ENCODE data around the gene KLHL22.

KLHL22 gene

DNA sequence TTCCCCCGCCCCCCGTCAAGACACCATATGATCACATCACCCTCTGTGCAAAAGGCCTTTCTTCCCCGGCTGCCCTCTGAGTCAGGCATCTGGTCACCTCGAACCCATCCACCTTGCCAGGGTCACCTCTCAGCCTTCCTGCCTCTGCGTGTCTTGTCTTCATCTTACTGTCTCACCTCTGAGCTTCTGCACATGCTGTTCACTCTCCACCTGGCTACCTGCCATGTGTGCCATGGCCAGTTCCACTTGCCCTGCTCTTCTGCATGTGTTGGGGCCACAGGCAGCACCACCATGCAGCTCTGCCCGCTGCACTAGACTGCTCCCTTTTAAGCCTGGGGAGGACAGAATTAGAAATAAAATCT, 91.8 kb downstream of the KLHL22 start:
- TF ChIP-seq, protein P1, sequence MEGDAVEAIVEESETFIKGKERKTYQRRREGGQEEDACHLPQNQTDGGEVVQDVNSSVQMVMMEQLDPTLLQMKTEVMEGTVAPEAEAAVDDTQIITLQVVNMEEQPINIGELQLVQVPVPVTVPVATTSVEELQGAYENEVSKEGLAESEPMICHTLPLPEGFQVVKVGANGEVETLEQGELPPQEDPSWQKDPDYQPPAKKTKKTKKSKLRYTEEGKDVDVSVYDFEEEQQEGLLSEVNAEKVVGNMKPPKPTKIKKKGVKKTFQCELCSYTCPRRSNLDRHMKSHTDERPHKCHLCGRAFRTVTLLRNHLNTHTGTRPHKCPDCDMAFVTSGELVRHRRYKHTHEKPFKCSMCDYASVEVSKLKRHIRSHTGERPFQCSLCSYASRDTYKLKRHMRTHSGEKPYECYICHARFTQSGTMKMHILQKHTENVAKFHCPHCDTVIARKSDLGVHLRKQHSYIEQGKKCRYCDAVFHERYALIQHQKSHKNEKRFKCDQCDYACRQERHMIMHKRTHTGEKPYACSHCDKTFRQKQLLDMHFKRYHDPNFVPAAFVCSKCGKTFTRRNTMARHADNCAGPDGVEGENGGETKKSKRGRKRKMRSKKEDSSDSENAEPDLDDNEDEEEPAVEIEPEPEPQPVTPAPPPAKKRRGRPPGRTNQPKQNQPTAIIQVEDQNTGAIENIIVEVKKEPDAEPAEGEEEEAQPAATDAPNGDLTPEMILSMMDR (conservative IDR thresholded peaks at IDR 0.05; ENCODE audit: low read length): no peak
- no peak for DNase-seq (ENCODE audit: low read depth)
- no peak overlapping the region for H3K4me3 ChIP-seq (ENCODE audit: low read length)

DNA sequence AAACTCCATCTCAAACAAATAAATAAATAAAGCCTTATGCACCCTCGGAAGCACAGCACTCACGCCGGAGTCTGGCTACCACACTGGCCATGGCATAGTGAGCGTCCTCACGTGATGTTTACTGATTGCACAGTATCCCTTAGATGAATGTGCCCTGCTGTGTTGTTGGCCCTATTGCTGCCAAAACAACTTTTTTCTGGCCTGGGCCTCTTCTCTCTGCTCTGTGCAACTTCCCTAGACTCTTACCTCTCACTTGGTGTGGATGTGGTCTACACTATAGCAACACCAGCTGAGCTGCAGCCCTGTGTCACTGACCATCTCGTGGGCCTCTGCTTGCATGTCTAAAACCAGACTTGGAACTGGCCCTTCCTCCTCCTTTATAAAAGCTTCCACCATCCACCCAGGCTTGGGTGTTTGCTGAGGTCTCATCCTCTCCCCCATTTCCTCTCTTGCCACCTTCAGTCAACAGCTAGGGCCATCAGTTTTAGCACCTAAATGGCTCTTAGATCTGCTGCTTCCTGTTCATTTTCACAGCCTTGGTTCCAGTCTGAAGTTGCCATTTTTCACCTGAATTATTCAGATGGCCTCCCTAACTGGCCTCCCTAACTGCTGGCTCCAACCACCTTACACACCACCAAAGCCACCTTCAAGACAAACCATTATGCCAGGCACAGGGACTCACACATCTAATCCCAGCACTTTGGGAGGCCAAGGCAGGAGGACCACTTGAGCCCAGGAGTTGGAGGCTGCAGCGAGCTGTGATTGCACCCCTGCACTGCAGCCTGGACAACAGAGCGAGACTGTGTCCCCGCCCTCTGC, 92.4 kb downstream of the KLHL22 start:
- TF ChIP-seq, protein P1 (conservative IDR thresholded peaks at IDR 0.05; ENCODE audit: low read length): no peak
- no peak for DNase-seq (ENCODE audit: low read depth)
- no peak overlapping the region for H3K4me3 ChIP-seq (ENCODE audit: low read length)

DNA sequence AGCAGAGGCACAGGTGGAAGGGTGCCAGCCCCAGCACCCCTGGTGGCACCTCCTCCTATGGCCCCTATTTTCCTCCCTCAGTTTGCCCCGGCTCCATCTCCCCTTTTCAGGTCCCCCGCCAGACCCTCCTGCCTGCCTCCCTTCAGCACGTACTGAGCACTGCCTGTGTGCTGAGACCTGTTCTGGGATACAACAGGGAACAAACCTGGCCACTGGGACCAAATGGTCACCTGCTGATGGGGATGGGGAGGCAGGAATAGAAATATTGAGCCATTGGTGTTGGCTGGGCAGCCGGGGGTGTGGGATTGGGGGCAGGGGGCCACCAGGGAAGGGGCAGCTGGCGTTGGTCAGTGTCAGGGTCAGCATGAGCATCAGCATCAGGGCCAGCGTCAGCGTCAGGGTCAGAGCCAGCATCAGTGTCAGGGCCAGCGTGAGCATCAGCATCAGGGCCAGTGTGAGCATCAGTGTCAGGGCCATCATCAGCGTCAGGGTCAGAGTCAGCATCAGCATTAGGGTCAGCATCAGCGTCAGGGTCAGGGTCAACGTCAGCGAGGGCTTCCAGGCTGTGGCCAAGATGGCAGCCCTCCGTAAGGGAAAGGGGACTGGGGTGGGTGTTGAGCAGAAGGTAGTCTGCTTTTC, 94.1 kb downstream of the KLHL22 start:
- H3K4me3 ChIP-seq (ENCODE audit: low read length): no peak overlapping the region
- TF ChIP-seq, protein P1 (conservative IDR thresholded peaks at IDR 0.05; ENCODE audit: low read length): no peak
- no peak for DNase-seq (ENCODE audit: low read depth)

DNA sequence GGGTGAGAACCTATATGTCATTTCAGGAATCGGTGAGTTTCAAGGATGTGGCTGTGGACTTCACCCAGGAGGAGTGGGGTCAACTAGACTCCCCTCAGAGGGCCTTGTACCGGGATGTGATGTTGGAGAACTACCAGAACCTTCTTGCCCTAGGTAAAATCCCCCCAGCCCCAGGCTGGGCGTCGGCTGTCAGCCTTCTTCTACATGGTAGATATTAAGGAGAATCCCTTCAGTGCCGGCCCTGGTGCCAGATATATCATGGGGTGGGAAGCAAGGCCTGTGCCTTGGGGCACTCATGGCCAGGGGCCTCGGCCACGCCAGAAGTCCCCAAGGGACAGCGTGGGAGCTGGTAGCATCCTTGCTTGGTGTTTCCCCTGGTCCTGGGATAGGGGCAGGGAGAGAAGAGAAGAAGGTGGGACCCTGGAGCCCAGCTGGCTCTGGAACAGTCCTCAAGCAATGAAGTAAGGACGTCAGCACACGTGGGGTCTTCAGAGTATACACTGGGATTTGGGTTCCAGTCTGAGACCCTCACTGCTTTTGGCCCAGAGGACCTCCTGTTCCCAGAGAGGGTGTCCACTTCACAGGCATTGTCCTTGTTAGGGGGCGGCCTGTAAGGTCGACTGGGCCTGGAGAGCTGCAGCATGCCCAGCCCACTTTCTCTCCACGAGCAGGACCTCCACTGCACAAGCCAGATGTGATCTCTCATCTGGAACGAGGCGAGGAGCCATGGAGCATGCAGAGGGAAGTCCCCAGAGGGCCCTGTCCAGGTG, 94.8 kb downstream of the KLHL22 start:
- H3K4me3 ChIP-seq (ENCODE audit: low read length): no peak overlapping the region
- TF ChIP-seq, protein P1 (conservative IDR thresholded peaks at IDR 0.05; ENCODE audit: low read length): no peak
- DNase-seq (ENCODE audit: low read depth): no peak

DNA sequence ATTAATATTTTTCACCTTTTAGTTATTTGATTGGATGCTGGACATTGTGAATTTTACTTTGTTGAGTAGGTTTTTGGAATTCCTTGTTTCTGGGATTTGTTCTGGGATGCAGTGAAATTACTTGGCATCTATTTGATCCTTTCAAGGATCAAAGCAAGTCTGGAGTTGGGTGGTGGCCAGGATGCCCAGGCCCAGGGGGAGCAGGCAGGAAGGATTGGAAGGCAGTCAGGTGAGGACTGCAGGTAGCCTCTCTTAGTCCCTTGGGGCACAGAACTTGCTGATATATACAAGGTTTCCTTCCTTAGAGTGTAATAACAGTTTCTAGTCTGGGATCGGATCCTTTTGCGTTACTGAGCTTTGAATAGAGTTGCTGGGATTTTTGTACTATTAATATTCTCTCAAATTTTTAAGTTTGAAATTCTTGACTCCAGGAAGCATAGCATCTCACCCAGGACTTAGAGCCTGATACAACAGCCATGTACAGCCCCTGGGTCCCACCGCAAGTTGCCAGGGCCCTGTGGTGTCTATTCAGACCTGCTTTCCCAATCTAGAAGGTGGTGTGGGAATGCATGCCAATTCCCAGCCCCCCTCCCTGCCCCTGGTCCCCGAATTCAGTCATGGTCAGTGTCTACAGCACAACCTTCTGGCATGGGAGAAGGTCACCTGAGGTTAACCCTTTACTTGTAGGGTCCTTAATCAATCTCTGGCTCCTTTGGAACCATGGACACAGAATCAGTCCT, 95.6 kb downstream of the KLHL22 start:
- TF ChIP-seq, protein P1 (conservative IDR thresholded peaks at IDR 0.05; ENCODE audit: low read length): no peak
- no peak for DNase-seq (ENCODE audit: low read depth)
- no peak overlapping the region for H3K4me3 ChIP-seq (ENCODE audit: low read length)

DNA sequence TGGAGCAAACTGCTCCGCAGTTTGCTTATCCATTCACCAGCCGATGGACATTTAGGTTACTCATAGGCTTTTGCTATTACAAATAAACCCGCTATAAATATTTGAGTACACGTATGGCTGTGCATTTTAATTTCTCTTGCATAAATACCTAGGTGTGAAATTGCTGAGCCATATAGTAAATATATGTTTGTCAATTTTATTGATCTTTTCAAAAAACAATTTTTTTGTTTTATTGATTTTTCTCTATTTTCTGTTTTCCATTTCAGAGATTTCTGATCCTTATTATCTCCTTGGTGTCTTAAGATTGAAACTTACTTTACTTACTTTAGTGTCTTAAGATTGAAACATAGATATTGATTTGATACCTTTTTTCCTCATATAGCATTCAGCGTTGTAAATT, 97.2 kb downstream of the KLHL22 start:
- DNase-seq (ENCODE audit: low read depth): no peak
- no peak overlapping the region for H3K4me3 ChIP-seq (ENCODE audit: low read length)
- TF ChIP-seq, protein P1 (conservative IDR thresholded peaks at IDR 0.05; ENCODE audit: low read length): no peak

Measured in AG10803 (cell line).